ENCODE data around the gene PCDHB14.
A peak's percentile ranks its signal among the peaks of the same experiment; 100 is the strongest.
"Not testable (repeated sequence)": the region's sequence is repeated elsewhere in the genome, so short reads cannot be mapped to it uniquely, and the experiment has no call there.

PCDHB14 gene

GRCh38 chr5:141186897-141187512, 36.1 kb upstream of the PCDHB14 start, which contains the start of gene PCDHB9:
PCDHB9 (plus strand) TSS chr5:141187161; CDS start chr5:141187319, 158 bp downstream.
- Histone ChIP-seq H3K9ac (ENCODE audit: low read depth, low read length, poor library complexity, severe bottlenecking) (peak within 1 kb of the TSS; percentile 61), H3K4me1 (ENCODE audit: insufficient read depth, low read length, poor library complexity, severe bottlenecking) (no peaks in the 10 kb centered on the region), H3K9me2 (replicated peaks; ENCODE audit: low read depth, low read length) (no peaks in the 10 kb centered on the region), H3F3A (ENCODE audit: low read depth) (no peaks in the 10 kb centered on the region), H3K9me3 (ENCODE audit: insufficient read depth, low read depth, low read length) (no peaks in the 10 kb centered on the region), H3K4me2 (ENCODE audit: low read depth, low read length, poor library complexity, severe bottlenecking) (peak within 1 kb of the TSS; percentile 60), H2AFZ (ENCODE audit: low read length) (peak within 1 kb of the TSS; percentile 86), H4K20me1 (ENCODE audit: insufficient read depth, low read length, poor library complexity, severe bottlenecking) (no peaks in the 10 kb centered on the region), H3K27me3 (ENCODE audit: insufficient read depth, low read length, poor library complexity, severe bottlenecking) (no peaks in the 10 kb centered on the region), H3K4me3 (ENCODE audit: low read length, poor library complexity, severe bottlenecking) (peak within 1 kb of the TSS; percentile 70), H3K36me3 (ENCODE audit: insufficient read depth, low read length) (no peaks in the 10 kb centered on the region), H3K79me2 (ENCODE audit: insufficient read depth, low read length) (no peaks in the 10 kb centered on the region)
- TF ChIP-seq EZH2phosphoT487 (IDR thresholded peaks at IDR 0.05; ENCODE audit: borderline replicate concordance) = no peak
- peak; percentile 96 for TF ChIP-seq CTCF (conservative IDR thresholded peaks at IDR 0.05; ENCODE audit: low read length)

GRCh38 chr5:141188682-141189081, 34.5 kb upstream of the PCDHB14 start:
- H3K4me1 ChIP-seq (ENCODE audit: insufficient read depth, low read length, poor library complexity, severe bottlenecking); H2AFZ ChIP-seq (ENCODE audit: low read length); H3K36me3 ChIP-seq (ENCODE audit: insufficient read depth, low read length); H3K79me2 ChIP-seq (ENCODE audit: insufficient read depth, low read length); H3F3A ChIP-seq (ENCODE audit: low read depth); H4K20me1 ChIP-seq (ENCODE audit: insufficient read depth, low read length, poor library complexity, severe bottlenecking); H3K4me3 ChIP-seq (ENCODE audit: low read length, poor library complexity, severe bottlenecking); H3K9ac ChIP-seq (ENCODE audit: low read depth, low read length, poor library complexity, severe bottlenecking); H3K9me2 ChIP-seq (replicated peaks; ENCODE audit: low read depth, low read length); H3K27me3 ChIP-seq (ENCODE audit: insufficient read depth, low read length, poor library complexity, severe bottlenecking); H3K9me3 ChIP-seq (ENCODE audit: insufficient read depth, low read depth, low read length); H3K4me2 ChIP-seq (ENCODE audit: low read depth, low read length, poor library complexity, severe bottlenecking): not testable (repeated sequence)

DNA sequence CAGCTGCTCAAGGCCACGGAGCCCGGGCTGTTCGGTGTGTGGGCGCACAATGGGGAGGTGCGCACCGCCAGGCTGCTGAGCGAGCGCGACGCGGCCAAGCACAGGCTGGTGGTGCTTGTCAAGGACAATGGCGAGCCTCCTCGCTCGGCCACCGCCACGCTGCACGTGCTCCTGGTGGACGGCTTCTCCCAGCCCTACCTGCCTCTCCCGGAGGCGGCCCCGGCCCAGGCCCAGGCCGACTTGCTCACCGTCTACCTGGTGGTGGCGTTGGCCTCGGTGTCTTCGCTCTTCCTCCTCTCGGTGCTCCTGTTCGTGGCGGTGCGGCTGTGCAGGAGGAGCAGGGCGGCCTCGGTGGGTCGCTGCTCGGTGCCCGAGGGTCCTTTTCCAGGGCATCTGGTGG, 34.0 kb upstream of the PCDHB14 start:
- not testable (repeated sequence) for H3K4me2 ChIP-seq (ENCODE audit: low read depth, low read length, poor library complexity, severe bottlenecking); H3K9me3 ChIP-seq (ENCODE audit: insufficient read depth, low read depth, low read length); H3K36me3 ChIP-seq (ENCODE audit: insufficient read depth, low read length); H3K9me2 ChIP-seq (replicated peaks; ENCODE audit: low read depth, low read length); H3F3A ChIP-seq (ENCODE audit: low read depth); H4K20me1 ChIP-seq (ENCODE audit: insufficient read depth, low read length, poor library complexity, severe bottlenecking); H3K79me2 ChIP-seq (ENCODE audit: insufficient read depth, low read length); H3K4me1 ChIP-seq (ENCODE audit: insufficient read depth, low read length, poor library complexity, severe bottlenecking); H3K9ac ChIP-seq (ENCODE audit: low read depth, low read length, poor library complexity, severe bottlenecking); H3K4me3 ChIP-seq (ENCODE audit: low read length, poor library complexity, severe bottlenecking); H3K27me3 ChIP-seq (ENCODE audit: insufficient read depth, low read length, poor library complexity, severe bottlenecking); H2AFZ ChIP-seq (ENCODE audit: low read length)

DNA sequence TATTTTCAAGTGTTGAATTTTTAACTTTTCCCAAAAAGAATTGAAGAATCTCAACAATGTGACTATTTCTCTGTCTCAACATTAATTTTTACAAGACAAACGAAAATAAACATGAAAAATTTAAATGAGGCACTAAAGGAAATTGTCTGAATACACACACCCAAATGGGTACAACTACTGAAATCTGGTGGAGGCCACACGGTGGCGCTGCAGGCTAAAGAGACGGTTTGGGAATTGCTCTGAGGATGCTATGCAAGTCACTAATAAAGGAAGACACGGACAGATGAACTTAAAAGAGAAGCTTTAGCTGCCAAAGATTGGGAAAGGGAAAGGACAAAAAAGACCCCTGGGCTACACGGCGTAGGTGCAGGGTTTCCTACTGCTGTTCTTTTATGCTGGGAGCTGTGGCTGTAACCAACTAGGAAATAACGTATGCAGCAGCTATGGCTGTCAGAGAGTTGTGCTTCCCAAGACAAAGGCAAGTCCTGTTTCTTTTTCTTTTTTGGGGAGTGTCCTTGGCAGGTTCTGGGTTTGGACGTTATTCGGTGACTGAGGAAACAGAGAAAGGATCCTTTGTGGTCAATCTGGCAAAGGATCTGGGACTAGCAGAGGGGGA, 30.9 kb upstream of the PCDHB14 start, which contains the start of gene PCDHB10:
PCDHB10 (plus strand) TSS at position 244 of the 616 bp plus-strand sequence; CDS start at position 444, 200 bp downstream.
- peak; percentile 77 for TF ChIP-seq CTCF (conservative IDR thresholded peaks at IDR 0.05; ENCODE audit: low read length)
- TF ChIP-seq EZH2phosphoT487 (IDR thresholded peaks at IDR 0.05; ENCODE audit: borderline replicate concordance) = no peak
- no peaks in the 10 kb centered on the region for H3K4me1 ChIP-seq (ENCODE audit: insufficient read depth, low read length, poor library complexity, severe bottlenecking)
- H2AFZ ChIP-seq (ENCODE audit: low read length) = no peak within 1 kb of the TSS
- H3K4me2 ChIP-seq (ENCODE audit: low read depth, low read length, poor library complexity, severe bottlenecking) = no peak within 1 kb of the TSS
- no peaks in the 10 kb centered on the region for H3K27me3 ChIP-seq (ENCODE audit: insufficient read depth, low read length, poor library complexity, severe bottlenecking)
- no peak within 1 kb of the TSS for H3K9ac ChIP-seq (ENCODE audit: low read depth, low read length, poor library complexity, severe bottlenecking)
- no peaks in the 10 kb centered on the region for H4K20me1 ChIP-seq (ENCODE audit: insufficient read depth, low read length, poor library complexity, severe bottlenecking)
- no peaks in the 10 kb centered on the region for H3K9me2 ChIP-seq (replicated peaks; ENCODE audit: low read depth, low read length)
- no peaks in the 10 kb centered on the region for H3K79me2 ChIP-seq (ENCODE audit: insufficient read depth, low read length)
- no peaks in the 10 kb centered on the region for H3K9me3 ChIP-seq (ENCODE audit: insufficient read depth, low read depth, low read length)
- no peaks in the 10 kb centered on the region for H3F3A ChIP-seq (ENCODE audit: low read depth)
- H3K36me3 ChIP-seq (ENCODE audit: insufficient read depth, low read length) = no peaks in the 10 kb centered on the region
- no peak within 1 kb of the TSS for H3K4me3 ChIP-seq (ENCODE audit: low read length, poor library complexity, severe bottlenecking)

DNA sequence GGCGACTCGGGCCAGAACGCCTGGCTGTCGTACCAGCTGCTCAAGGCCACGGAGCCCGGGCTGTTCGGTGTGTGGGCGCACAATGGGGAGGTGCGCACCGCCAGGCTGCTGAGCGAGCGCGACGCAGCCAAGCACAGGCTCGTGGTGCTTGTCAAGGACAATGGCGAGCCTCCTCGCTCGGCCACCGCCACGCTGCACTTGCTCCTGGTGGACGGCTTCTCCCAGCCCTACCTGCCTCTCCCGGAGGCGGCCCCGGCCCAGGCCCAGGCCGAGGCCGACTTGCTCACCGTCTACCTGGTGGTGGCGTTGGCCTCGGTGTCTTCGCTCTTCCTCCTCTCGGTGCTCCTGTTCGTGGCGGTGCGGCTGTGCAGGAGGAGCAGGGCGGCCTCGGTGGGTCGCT, 28.8 kb upstream of the PCDHB14 start:
- not testable (repeated sequence) for H3K4me1 ChIP-seq (ENCODE audit: insufficient read depth, low read length, poor library complexity, severe bottlenecking); H4K20me1 ChIP-seq (ENCODE audit: insufficient read depth, low read length, poor library complexity, severe bottlenecking); H3K9ac ChIP-seq (ENCODE audit: low read depth, low read length, poor library complexity, severe bottlenecking); H3K27me3 ChIP-seq (ENCODE audit: insufficient read depth, low read length, poor library complexity, severe bottlenecking); H3K36me3 ChIP-seq (ENCODE audit: insufficient read depth, low read length); H3K9me3 ChIP-seq (ENCODE audit: insufficient read depth, low read depth, low read length); H3K4me3 ChIP-seq (ENCODE audit: low read length, poor library complexity, severe bottlenecking); H3K9me2 ChIP-seq (replicated peaks; ENCODE audit: low read depth, low read length); H3K4me2 ChIP-seq (ENCODE audit: low read depth, low read length, poor library complexity, severe bottlenecking); H3F3A ChIP-seq (ENCODE audit: low read depth); H2AFZ ChIP-seq (ENCODE audit: low read length); H3K79me2 ChIP-seq (ENCODE audit: insufficient read depth, low read length)
